ENCODE results near the gene IL36A. TPM values are rescaled to one million over a fixed set of nuclear protein-coding genes. Genes with fewer than 3 reads are reported as not detected.

The IL36A gene
- total RNA-seq, 1 experiment from 2014 or later, result not detected

DNA sequence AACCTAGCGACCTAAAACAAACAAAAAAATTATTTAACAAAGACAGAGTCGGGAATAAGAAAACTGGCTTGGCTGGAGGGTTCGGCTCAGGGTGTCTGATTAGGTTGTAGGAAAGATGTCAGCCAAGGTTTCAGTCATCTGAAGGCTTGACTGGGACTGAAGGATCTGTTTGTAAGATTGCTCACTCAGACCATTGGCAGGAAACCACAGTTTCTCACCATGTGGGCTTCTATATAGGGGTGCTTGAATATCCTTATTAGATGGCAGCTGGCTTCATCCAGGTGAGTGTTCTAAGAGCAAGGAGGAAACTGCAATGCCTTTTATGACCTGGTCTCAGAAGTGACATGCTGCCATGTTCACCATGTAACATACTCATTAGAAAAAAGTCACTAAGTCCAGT is 48.4 kb downstream of the IL36A start:
- intact Hi-C loops (cut with micrococcal nuclease; ENCODE audit: unreplicated experiment), result no loop called here
- no peak overlapping the region for H3K27ac ChIP-seq (ENCODE audit: low read depth, low read length, poor library complexity, severe bottlenecking)
- no peaks in the 10 kb centered on the region for H3K36me3 ChIP-seq (ENCODE audit: insufficient read depth, low read length, poor library complexity, severe bottlenecking)
- ChIA-PET POLR2A (ENCODE audit: low non-redundant PET) (no interaction called here), CTCF (no interaction called here)
- H3K9me3 ChIP-seq (ENCODE audit: low read depth, low read length, poor library complexity, severe bottlenecking), result no peaks in the 10 kb centered on the region
- DNase-seq (ENCODE audit: low spot score), result no peak
- no peak overlapping the region for H3K4me3 ChIP-seq (ENCODE audit: low read depth, low read length, poor library complexity, severe bottlenecking)
- no TSS peak for BruUV-seq (replicated peaks)
- TF ChIP-seq EZH2 (IDR thresholded peaks at IDR 0.05; ENCODE audit: borderline replicate concordance, low read depth, low read length, poor library complexity, severe bottlenecking), result no peak
- TF ChIP-seq, protein P1, sequence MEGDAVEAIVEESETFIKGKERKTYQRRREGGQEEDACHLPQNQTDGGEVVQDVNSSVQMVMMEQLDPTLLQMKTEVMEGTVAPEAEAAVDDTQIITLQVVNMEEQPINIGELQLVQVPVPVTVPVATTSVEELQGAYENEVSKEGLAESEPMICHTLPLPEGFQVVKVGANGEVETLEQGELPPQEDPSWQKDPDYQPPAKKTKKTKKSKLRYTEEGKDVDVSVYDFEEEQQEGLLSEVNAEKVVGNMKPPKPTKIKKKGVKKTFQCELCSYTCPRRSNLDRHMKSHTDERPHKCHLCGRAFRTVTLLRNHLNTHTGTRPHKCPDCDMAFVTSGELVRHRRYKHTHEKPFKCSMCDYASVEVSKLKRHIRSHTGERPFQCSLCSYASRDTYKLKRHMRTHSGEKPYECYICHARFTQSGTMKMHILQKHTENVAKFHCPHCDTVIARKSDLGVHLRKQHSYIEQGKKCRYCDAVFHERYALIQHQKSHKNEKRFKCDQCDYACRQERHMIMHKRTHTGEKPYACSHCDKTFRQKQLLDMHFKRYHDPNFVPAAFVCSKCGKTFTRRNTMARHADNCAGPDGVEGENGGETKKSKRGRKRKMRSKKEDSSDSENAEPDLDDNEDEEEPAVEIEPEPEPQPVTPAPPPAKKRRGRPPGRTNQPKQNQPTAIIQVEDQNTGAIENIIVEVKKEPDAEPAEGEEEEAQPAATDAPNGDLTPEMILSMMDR (conservative IDR thresholded peaks at IDR 0.05; ENCODE audit: low read depth, low read length), result no peak
- no peaks in the 10 kb centered on the region for H3K27me3 ChIP-seq (replicated peaks; ENCODE audit: insufficient read depth, low read depth, low read length, poor library complexity)
- no peaks in the 10 kb centered on the region for H3K4me1 ChIP-seq (ENCODE audit: insufficient read depth, low read length, poor library complexity, severe bottlenecking)

DNA sequence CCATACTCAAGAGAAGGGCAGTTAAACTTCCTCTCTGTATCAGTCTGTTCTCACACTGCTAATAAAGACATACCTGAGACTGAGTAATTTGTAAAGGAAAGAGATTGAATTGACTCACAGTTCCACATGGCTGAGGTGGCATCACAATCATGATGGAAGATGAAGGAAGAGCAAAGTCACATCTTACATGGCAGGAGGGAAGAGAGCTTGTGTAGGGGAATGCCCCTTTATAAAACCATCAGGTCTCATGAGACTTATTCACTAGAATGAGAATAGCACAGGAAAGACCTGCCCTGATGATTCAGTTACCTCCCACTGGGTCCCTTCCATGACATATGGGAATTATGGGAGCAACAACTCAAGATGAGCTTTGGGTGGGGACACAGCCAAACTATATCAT is 48.8 kb downstream of the IL36A start:
- DNase-seq (ENCODE audit: low spot score), result no peak
- Histone ChIP-seq H3K4me3 (ENCODE audit: low read depth, low read length, poor library complexity, severe bottlenecking) (no peak overlapping the region), H3K27ac (ENCODE audit: low read depth, low read length, poor library complexity, severe bottlenecking) (no peak overlapping the region), H3K4me1 (ENCODE audit: insufficient read depth, low read length, poor library complexity, severe bottlenecking) (no peaks in the 10 kb centered on the region), H3K27me3 (replicated peaks; ENCODE audit: insufficient read depth, low read depth, low read length, poor library complexity) (no peaks in the 10 kb centered on the region), H3K36me3 (ENCODE audit: insufficient read depth, low read length, poor library complexity, severe bottlenecking) (no peaks in the 10 kb centered on the region), H3K9me3 (ENCODE audit: low read depth, low read length, poor library complexity, severe bottlenecking) (no peaks in the 10 kb centered on the region)
- ChIA-PET CTCF (no interaction called here), POLR2A (ENCODE audit: low non-redundant PET) (no interaction called here)
- TF ChIP-seq, protein P1 (conservative IDR thresholded peaks at IDR 0.05; ENCODE audit: low read depth, low read length), result no peak
- no peak for TF ChIP-seq EZH2 (IDR thresholded peaks at IDR 0.05; ENCODE audit: borderline replicate concordance, low read depth, low read length, poor library complexity, severe bottlenecking)
- no TSS peak for BruUV-seq (replicated peaks)
- intact Hi-C loops (cut with micrococcal nuclease; ENCODE audit: unreplicated experiment), result no loop called here

DNA sequence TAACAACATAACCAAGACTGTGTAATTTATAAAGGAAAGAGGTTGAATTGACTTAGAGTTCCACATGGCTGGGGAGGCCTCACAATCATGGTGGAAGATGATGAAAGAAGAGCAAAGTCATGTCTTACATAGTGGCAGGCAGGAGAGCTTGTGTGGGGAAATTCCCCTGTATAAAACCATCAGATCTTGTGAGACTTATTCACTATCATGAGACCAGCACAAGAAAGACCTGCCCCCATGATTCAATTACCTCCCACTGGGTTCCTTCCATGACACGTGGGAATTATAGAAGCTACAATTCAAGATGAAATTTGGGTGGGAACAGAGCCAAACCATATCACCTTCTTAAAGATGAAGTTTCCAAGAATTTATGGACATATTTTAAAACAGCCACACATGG is 51.3 kb downstream of the IL36A start:
- intact Hi-C loops (cut with micrococcal nuclease; ENCODE audit: unreplicated experiment), result no loop called here
- Histone ChIP-seq H3K36me3 (ENCODE audit: insufficient read depth, low read length, poor library complexity, severe bottlenecking) (no peaks in the 10 kb centered on the region), H3K27me3 (replicated peaks; ENCODE audit: insufficient read depth, low read depth, low read length, poor library complexity) (no peaks in the 10 kb centered on the region), H3K4me1 (ENCODE audit: insufficient read depth, low read length, poor library complexity, severe bottlenecking) (no peaks in the 10 kb centered on the region), H3K4me3 (ENCODE audit: low read depth, low read length, poor library complexity, severe bottlenecking) (no peak overlapping the region), H3K27ac (ENCODE audit: low read depth, low read length, poor library complexity, severe bottlenecking) (no peak overlapping the region), H3K9me3 (ENCODE audit: low read depth, low read length, poor library complexity, severe bottlenecking) (no peaks in the 10 kb centered on the region)
- CTCF ChIA-PET, result no interaction called here
- TF ChIP-seq EZH2 (IDR thresholded peaks at IDR 0.05; ENCODE audit: borderline replicate concordance, low read depth, low read length, poor library complexity, severe bottlenecking), result no peak
- TF ChIP-seq, protein P1 (conservative IDR thresholded peaks at IDR 0.05; ENCODE audit: low read depth, low read length), result no peak
- no peak for DNase-seq (ENCODE audit: low spot score)
- POLR2A ChIA-PET (ENCODE audit: low non-redundant PET), result no interaction called here
- BruUV-seq (replicated peaks), result no TSS peak

All from A673 (cell line).